HepG2 (cell line): ENCODE measurements around the gene NT5DC2. TPM values are rescaled to one million over a fixed set of nuclear protein-coding genes. Genes with fewer than 3 reads are reported as not detected.

ENCODE experiments used
- ATAC-seq: fragments of 200-7000 bp; cut with Tn5 transposase; 3 replicates; pipeline ENCODE4 v1.9.1; 2020; ENCODE audit warnings: mild to moderate bottlenecking, moderate library complexity
- BruUV-seq: library from RNA; stranded (reverse); fragments of 400-500 nt; replicated peaks from 2 replicates; lab custom pipeline; 2021; lab: Mats Ljungman, UMichigan
- CTCF ChIA-PET: fragments of 300-600 bp; formaldehyde crosslinking; extraction: SDS; loops from one replicate; lab custom pipeline; 2021; ENCODE audit warnings: low total read pairs, inconsistent platforms, low intra/inter-chr PET ratio; lab: Yijun Ruan, JAX
- POLR2A ChIA-PET: fragments of 350-600 bp; sonication (Branson Sonifier 250); formaldehyde crosslinking; loops from one replicate; lab custom pipeline; 2020; ENCODE audit warnings: antibody characterized with exemption, inconsistent platforms; lab: Yijun Ruan, JAX
- DNase-seq: peaks from one replicate; pipeline ENCODE4 v3.0.0-alpha.2; 2015; ENCODE audit warnings: low spot score
- FAIRE-seq: peaks from 3 replicates; lab custom pipeline; 2011; peaks lifted over from hg19 to GRCh38; lab: Jason Lieb, UNC
- H2AFZ ChIP-seq: one replicate; pipeline ENCODE4 v1.6.1; 2011; ENCODE audit warnings: low read length, inconsistent platforms
- H3K27ac ChIP-seq: fragments of 300-600 bp; 3 replicates; pipeline ENCODE4 v1.8.0; 2011; ENCODE audit warnings: mixed run types, mild to moderate bottlenecking, mixed read lengths, low read length, inconsistent platforms; ENCODE audit not compliant: insufficient read depth; ENCODE audit errors: extremely low read length
- H3K27me3 ChIP-seq, 2 experiments: fragments of 200-600 bp in 1 of 2; 2 replicates in 1 of 2; 3 replicates in 1 of 2; pipeline versions ENCODE4 v1.6.0 to v1.8.0; 2011; ENCODE audit warnings: low read length in 2 of 2, mild to moderate bottlenecking in 2 of 2, moderate library complexity in 2 of 2, inconsistent platforms in 1 of 2; ENCODE audit not compliant: insufficient read depth in 2 of 2, control insufficient read depth in 1 of 2
- H3K36me3 ChIP-seq, 2 experiments: fragments of 200-600 bp in 1 of 2; replicated peaks in 1 of 2; 2 replicates in 1 of 2; 3 replicates in 1 of 2; pipeline versions ENCODE4 v1.5.1 to v1.8.0; 2011; ENCODE audit warnings: low read length in 2 of 2, inconsistent platforms in 1 of 2; ENCODE audit not compliant: insufficient read depth in 2 of 2, control insufficient read depth in 1 of 2
- H3K4me1 ChIP-seq: 2 replicates; pipeline ENCODE4 v1.5.1; 2012; ENCODE audit warnings: low read length, inconsistent platforms; ENCODE audit not compliant: insufficient read depth
- H3K4me2 ChIP-seq: 2 replicates; pipeline ENCODE4 v1.6.0; 2011; ENCODE audit warnings: low read depth, low read length, inconsistent platforms
- H3K4me3 ChIP-seq, 3 experiments: fragments of 200-600 bp in 1 of 3; sonication (generic), shearing (Covaris generic) in 1 of 3; replicated peaks in 1 of 3; 2 replicates each; pipeline ENCODE4 v1.5.1; 2011 to 2016; ENCODE audit warnings: low read length in 3 of 3, inconsistent platforms in 2 of 3, low read depth in 2 of 3, mild to moderate bottlenecking in 2 of 3, control low read depth in 1 of 3, mixed read lengths in 1 of 3; ENCODE audit not compliant: insufficient read depth in 1 of 3
- H3K79me2 ChIP-seq: one replicate; pipeline ENCODE4 v1.6.1; 2011; ENCODE audit warnings: low read length, inconsistent platforms; ENCODE audit not compliant: insufficient read depth
- H3K9ac ChIP-seq: 2 replicates; pipeline ENCODE4 v1.6.0; 2011; ENCODE audit warnings: mild to moderate bottlenecking, low read depth, low read length, inconsistent platforms; ENCODE audit not compliant: insufficient read depth
- H3K9me3 ChIP-seq: 2 replicates; pipeline ENCODE4 v1.5.1; 2012; ENCODE audit warnings: mild to moderate bottlenecking, low read length
- H4K20me1 ChIP-seq: 2 replicates; pipeline ENCODE4 v1.6.0; 2011; ENCODE audit warnings: inconsistent platforms, mild to moderate bottlenecking, low read length, moderate library complexity; ENCODE audit not compliant: insufficient read depth
- AGO1 ChIP-seq: fragments of 200-400 bp; formaldehyde crosslinking; IDR thresholded peaks from 2 replicates; pipeline ENCODE4 v1.6.1; 2017; ENCODE audit warnings: mild to moderate bottlenecking, low read depth, low read length, moderate library complexity; ENCODE audit not compliant: poor library complexity, severe bottlenecking
- NFKBIZ ChIP-seq: IDR thresholded peaks from 2 replicates; pipeline ENCODE4 v1.6.1; 2018; ENCODE audit warnings: missing genetic modification reagents, missing compliant biosample characterization
- ZBTB20 ChIP-seq: sonication (generic); formaldehyde crosslinking; IDR thresholded peaks from 2 replicates; pipeline ENCODE4 v1.8.1; 2023; ENCODE audit warnings: missing genetic modification reagents, low read depth, mild to moderate bottlenecking, borderline replicate concordance
- ZNF124 ChIP-seq: sonication (generic); formaldehyde crosslinking; IDR thresholded peaks from 2 replicates; pipeline ENCODE4 v1.4.0; 2020; ENCODE audit warnings: missing genetic modification reagents
- ZNF292 ChIP-seq: sonication (generic); formaldehyde crosslinking; IDR thresholded peaks from 2 replicates; pipeline ENCODE4 v1.8.1; 2022; ENCODE audit warnings: mild to moderate bottlenecking, low read depth, missing genetic modification reagents, borderline replicate concordance
- ZNF329 ChIP-seq: sonication (generic); formaldehyde crosslinking; IDR thresholded peaks from 2 replicates; pipeline ENCODE4 v1.9.0; 2021; ENCODE audit warnings: low read depth, mild to moderate bottlenecking, missing genetic modification reagents
- WGBS: methylation state at CpG from one replicate; pipeline ENCODE4 v1.1.6; 2017; ENCODE audit warnings: low lambda C conversion rate; 5-methylcytosine and 5-hydroxymethylcytosine counted together
- in situ Hi-C: cut with HindIII; loops from 2 replicates; pipeline ENCODE4 v1.10.0; 2017; ENCODE audit warnings: low pct_unique_long_range_greater_than_20kb; ENCODE audit not compliant: extremely low pct_ligation_motif_present
- intact Hi-C: fragments of 100-400 bp; cut with micrococcal nuclease; formaldehyde crosslinking; loops from one replicate; pipeline ENCODE4 v1.10.0; 2022; ENCODE audit not compliant: unreplicated experiment
- polyA plus RNA-seq, 8 experiments: library from polyadenylated mRNA; depleted of rRNA in 3 of 8; stranded (reverse) in 7 of 8; unstranded in 1 of 8; fragments of >200 nt; fragmentation: Illumina TruSeq in 4 of 8; extraction: Trizol in 4 of 8; gene quantifications; 2 replicates each; pipeline versions ENCODE4 v1.2.1 to v1.2.3, GENCODE V29; 2011 to 2016; ENCODE audit warnings: low read depth in 4 of 8, missing spikeins in 1 of 8, mixed read lengths in 1 of 8; ENCODE audit not compliant: insufficient read depth in 1 of 8
- total RNA-seq, 5 experiments: library from RNA; depleted of rRNA; stranded (reverse); fragments of >200 nt; fragmentation: Illumina TruSeq; extraction: Trizol; gene quantifications; 2 replicates each; pipeline ENCODE4 v1.2.3, GENCODE V29; 2016; ENCODE audit warnings: low read depth in 1 of 5
- TF ChIP-seq, protein P1 (sequence below): sonication (generic); formaldehyde crosslinking; IDR thresholded peaks from 2 replicates; pipeline ENCODE4 v1.5.0; 2020; ENCODE audit warnings: mild to moderate bottlenecking, missing genetic modification reagents
- TF ChIP-seq, protein P2 (sequence below): sonication (generic); formaldehyde crosslinking; IDR thresholded peaks from 2 replicates; pipeline ENCODE4 v1.4.0; 2020; ENCODE audit warnings: mild to moderate bottlenecking, missing genetic modification reagents
- TF ChIP-seq, protein P3 (sequence below): sonication (generic); formaldehyde crosslinking; IDR thresholded peaks from 2 replicates; pipeline ENCODE4 v1.4.0; 2020; ENCODE audit warnings: mild to moderate bottlenecking, missing genetic modification reagents

Gene NT5DC2
- total and polyA plus RNA-seq, 2 of the 13 experiments (the other 11 are each of a cell fraction or from before 2014, with no cell fraction given), result 131 to 240 TPM

DNA sequence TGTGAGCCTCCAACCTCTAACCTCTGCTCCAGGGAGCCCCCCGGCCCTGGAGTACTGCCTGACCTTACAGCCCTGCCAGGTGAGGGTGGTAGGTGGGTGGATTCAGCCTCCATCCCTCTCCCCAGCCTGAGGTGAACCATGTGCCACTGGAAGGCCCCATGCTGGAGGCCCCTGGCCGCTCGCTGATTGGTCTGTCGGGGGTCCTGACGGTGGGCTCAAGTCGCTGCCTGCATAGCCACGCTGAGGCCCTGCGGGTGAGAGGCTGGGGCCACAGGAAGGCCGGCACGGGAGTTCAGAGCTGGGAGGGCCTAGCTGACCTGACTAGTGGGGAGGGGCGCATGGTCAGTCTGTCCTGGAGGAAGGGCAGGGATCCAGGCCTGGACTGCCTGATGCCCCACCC lies 19.1 kb downstream of the NT5DC2 start (continued):
- TF ChIP-seq, protein P1, sequence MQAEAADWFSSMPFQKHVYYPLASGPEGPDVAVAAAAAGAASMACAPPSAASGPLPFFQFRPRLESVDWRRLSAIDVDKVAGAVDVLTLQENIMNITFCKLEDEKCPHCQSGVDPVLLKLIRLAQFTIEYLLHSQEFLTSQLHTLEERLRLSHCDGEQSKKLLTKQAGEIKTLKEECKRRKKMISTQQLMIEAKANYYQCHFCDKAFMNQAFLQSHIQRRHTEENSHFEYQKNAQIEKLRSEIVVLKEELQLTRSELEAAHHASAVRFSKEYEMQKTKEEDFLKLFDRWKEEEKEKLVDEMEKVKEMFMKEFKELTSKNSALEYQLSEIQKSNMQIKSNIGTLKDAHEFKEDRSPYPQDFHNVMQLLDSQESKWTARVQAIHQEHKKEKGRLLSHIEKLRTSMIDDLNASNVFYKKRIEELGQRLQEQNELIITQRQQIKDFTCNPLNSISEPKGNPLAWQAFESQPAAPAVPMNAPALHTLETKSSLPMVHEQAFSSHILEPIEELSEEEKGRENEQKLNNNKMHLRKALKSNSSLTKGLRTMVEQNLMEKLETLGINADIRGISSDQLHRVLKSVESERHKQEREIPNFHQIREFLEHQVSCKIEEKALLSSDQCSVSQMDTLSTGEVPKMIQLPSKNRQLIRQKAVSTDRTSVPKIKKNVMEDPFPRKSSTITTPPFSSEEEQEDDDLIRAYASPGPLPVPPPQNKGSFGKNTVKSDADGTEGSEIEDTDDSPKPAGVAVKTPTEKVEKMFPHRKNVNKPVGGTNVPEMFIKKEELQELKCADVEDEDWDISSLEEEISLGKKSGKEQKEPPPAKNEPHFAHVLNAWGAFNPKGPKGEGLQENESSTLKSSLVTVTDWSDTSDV, result no peak
- TF ChIP-seq ZNF329 (CRISPR knock-in tag), result no peak
- TF ChIP-seq ZNF292 (CRISPR knock-in tag), result no peak
- TF ChIP-seq NFKBIZ (CRISPR knock-in tag), result no peak
- no peak for TF ChIP-seq AGO1
- TF ChIP-seq ZBTB20, result no peak
- TF ChIP-seq ZNF124 (CRISPR knock-in tag), result no peak

DNA sequence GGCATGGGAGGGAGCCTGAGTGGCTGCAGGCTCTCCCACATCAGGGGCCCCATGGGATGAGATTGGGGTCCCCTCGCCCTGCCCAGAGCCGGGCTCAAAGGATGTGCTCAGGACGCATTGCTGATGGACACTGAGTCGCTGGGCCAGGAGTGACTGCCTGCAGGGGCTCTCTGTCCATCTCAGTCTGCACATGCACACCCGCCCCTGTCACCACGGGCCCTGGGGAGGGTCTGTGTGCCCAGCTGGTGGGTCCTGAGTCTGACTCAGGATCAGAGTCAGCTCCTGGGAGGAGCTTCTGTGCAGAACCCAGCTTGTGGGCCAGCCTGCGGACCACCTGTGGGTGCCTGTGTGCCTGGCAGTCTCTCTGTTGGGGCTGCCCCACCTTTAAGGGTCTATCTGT lies 20.4 kb downstream of the NT5DC2 start:
- Histone ChIP-seq H2AFZ (no peak overlapping the region), H3K27ac (no peak overlapping the region), H3K4me2 (no peak overlapping the region), H3K9me3 (no peaks in the 10 kb centered on the region), H3K9ac (no peak overlapping the region), H4K20me1 (no peaks in the 10 kb centered on the region), H3K4me3 (no peak overlapping the region), H3K36me3 (no peaks in the 10 kb centered on the region), H3K79me2 (no peaks in the 10 kb centered on the region), H3K4me1 (peaks cover 23% of the 10 kb centered on the region), H3K27me3 (peaks cover 27 to 89% of the 10 kb centered on the region in 2 experiments)
- ChIA-PET POLR2A (no interaction called here), CTCF (no interaction called here)
- no peak for FAIRE-seq
- DNase-seq, result no peak
- no CpG with 5 or more reads among the region's 7 CpGs for WGBS
- in situ Hi-C loops, result no loop called here
- BruUV-seq, result no TSS peak
- intact Hi-C loops, result no loop called here
- no peak for ATAC-seq
- TF ChIP-seq, protein P2, sequence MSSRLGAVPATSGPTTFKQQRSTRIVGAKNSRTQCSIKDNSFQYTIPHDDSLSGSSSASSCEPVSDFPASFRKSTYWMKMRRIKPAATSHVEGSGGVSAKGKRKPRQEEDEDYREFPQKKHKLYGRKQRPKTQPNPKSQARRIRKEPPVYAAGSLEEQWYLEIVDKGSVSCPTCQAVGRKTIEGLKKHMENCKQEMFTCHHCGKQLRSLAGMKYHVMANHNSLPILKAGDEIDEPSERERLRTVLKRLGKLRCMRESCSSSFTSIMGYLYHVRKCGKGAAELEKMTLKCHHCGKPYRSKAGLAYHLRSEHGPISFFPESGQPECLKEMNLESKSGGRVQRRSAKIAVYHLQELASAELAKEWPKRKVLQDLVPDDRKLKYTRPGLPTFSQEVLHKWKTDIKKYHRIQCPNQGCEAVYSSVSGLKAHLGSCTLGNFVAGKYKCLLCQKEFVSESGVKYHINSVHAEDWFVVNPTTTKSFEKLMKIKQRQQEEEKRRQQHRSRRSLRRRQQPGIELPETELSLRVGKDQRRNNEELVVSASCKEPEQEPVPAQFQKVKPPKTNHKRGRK, result no peak
- TF ChIP-seq, protein P3, sequence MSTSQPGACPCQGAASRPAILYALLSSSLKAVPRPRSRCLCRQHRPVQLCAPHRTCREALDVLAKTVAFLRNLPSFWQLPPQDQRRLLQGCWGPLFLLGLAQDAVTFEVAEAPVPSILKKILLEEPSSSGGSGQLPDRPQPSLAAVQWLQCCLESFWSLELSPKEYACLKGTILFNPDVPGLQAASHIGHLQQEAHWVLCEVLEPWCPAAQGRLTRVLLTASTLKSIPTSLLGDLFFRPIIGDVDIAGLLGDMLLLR (CRISPR knock-in tag), result no peak
